ENCODE measurements around the gene MCUR1.
"Not testable (repeated sequence)": the region's sequence is repeated elsewhere in the genome, so short reads cannot be mapped to it uniquely, and the experiment has no call there.

MCUR1 gene

GRCh38 chr6:13814176-13814937 is at the start of gene MCUR1:
Gene MCUR1, minus strand, starts transcription at chr6:13814557. Its CDS starts 128 bp downstream, at chr6:13814429.
- peak; percentile 62 for DNase-seq

DNA sequence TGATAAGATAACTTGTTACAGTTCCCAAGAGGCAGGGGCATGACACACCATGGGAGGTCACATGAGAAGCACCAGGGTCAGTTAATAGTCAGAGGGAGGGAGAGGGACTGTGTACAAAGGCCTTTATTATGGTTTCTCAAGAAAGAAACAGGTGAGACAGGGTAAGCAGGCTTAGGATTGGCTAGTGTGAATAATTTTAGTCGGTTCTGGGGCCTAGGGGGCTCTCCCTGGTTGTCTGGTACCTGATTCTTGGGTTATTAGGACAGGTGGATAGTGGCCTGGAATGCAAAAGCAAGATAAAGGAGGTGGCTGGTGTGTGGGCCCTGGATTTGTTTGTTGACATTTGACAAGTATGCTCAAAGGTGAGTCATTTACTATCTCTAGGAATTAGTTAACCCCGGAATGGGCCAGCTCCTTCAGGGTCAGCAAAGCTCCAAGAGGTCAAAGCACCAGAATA is 49.4 kb upstream of the MCUR1 start:
- no peak for DNase-seq

- not testable (repeated sequence) for DNase-seq
Measured at GRCh38 chr6:13860556-13861185, 46.3 kb upstream of the MCUR1 start.

DNA sequence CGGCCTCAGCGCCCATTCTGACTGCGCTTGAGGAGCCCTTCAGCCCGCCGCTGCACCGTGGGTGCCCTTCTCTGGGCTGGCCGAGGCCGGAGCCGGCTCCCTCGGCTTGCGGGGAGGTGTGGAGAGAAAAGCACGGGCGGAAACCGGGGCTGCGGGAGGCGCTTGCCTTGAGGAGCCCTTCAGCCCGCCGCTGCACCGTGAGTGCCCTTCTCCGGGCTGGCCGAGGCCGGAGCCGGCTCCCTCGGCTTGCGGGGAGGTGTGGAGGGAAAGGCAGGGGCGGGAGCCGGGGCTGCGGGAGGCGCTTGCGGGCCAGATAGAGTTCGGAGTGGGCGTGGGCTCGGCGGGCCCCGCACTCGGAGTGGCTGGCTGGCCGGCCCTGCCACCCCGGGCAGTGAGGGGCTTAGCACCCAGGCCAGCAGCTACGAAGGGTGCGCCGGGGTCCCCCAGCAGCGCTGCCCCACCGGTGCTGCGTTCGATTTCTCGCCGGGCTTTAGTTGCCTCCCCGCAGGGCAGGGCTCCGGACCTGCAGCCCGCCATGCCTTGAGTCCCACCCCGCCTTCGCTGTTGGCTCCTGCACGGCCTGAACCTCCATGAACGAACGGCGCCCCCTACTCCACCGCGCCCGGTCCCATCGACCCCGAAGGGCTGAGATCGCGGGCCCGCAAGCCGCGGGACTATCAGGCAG is 45.7 kb upstream of the MCUR1 start:
- DNase-seq = no peak

- DNase-seq = no peak
Measured at GRCh38 chr6:13854716-13855250, 40.4 kb upstream of the MCUR1 start.

GRCh38 chr6:13853871-13854270 is 39.5 kb upstream of the MCUR1 start:
- no peak for DNase-seq

DNA sequence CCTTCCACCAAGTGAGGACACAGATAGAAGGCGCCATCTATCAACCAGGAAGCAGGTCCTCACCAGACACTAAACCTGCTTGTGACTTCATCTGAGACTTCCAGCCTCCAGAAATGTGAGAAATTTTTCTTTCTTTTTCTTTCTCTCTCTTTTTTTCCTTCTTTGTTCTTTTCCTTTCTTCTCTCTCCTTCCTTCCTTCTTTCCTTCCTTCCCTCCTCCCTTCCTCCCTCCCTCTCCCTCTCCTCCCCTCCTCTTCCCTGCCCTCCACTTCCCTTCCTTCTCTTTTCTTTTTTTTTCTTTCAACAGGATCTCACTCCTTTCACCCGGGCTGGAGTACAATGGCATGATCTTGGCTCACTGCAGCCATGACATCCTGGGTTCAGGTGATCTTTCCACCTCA is 37.4 kb upstream of the MCUR1 start:
- no peak for DNase-seq

GRCh38 chr6:13851330-13851729 is 37.0 kb upstream of the MCUR1 start:
- no peak for DNase-seq

GRCh38 chr6:13850690-13851089 is 36.3 kb upstream of the MCUR1 start:
- not testable (repeated sequence) for DNase-seq

- no peak for DNase-seq
Measured at GRCh38 chr6:13848522-13849150, 34.3 kb upstream of the MCUR1 start.

- DNase-seq = no peak
Measured at GRCh38 chr6:13847326-13848050, 33.1 kb upstream of the MCUR1 start.

- DNase-seq = no peak
Measured at GRCh38 chr6:13846841-13847240, 32.5 kb upstream of the MCUR1 start.

DNA sequence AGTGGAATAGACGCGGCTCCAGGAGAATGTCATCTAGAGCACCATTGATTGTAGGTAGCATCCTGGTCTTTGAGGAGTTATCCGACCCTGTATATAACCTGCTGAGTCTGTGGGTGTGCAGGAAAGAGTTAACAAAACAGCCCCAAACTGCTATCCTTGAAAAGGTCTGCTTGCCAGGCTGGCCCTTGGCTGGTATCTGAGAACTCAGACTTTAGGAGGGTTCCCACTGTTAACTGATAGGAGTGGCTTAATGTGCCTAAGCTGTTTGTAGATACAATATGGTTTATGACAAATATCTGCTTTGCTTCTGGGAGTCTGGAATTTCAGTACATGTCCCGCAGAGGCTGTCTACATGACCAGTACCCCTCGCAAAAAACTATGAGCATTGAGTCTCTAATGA is 27.6 kb upstream of the MCUR1 start:
- no peak for DNase-seq

- DNase-seq = no peak
Measured at GRCh38 chr6:13838616-13839015, 24.3 kb upstream of the MCUR1 start.

DNA sequence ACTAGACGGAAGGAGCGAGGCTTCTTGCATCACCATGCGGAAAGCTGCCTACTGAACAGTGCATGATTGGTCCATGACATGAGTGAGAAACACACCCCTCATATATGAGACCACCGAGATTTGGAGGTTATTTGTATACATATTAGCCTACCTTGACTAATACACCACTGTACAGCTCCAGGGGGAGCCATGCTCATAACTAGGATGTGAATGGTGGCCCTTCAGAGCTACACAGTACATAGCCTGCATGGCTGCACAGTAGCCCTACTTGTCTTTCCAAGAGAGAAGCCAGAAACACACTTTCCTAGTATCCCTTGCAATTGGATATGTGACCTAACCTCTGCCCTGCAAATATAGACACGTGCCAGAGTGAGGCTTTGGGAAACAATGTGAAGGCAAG is 21.8 kb upstream of the MCUR1 start:
- DNase-seq = no peak

DNA sequence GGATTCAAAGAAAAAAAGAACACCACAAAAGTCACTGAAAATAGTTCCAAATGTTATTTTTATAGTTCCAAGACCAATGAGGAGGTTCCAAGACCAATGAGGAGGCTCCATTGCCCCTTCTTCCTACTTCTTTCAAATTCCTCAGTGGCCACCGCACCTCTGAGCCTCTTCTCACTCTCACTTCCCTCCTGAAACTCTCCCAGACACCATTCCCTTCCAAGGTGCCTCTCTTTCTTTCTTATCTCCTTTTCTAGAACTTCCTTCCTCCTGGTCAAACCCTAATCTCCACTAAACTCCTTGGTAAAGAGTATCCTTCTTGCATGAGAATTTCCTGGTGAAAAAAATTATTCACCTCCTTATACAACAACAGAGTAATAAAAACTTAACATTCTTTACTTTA is 20.4 kb upstream of the MCUR1 start:
- no peak for DNase-seq

- DNase-seq = not testable (repeated sequence)
Measured at GRCh38 chr6:13834018-13834417, 19.7 kb upstream of the MCUR1 start.

GRCh38 chr6:13832778-13833177 is 18.4 kb upstream of the MCUR1 start:
- DNase-seq = no peak

GRCh38 chr6:13831615-13832014 is 17.3 kb upstream of the MCUR1 start:
- DNase-seq = no peak

- no peak for DNase-seq
Measured at GRCh38 chr6:13830803-13831202, 16.4 kb upstream of the MCUR1 start.

GRCh38 chr6:13829419-13829818 is 15.1 kb upstream of the MCUR1 start:
- DNase-seq = not testable (repeated sequence)

DNA sequence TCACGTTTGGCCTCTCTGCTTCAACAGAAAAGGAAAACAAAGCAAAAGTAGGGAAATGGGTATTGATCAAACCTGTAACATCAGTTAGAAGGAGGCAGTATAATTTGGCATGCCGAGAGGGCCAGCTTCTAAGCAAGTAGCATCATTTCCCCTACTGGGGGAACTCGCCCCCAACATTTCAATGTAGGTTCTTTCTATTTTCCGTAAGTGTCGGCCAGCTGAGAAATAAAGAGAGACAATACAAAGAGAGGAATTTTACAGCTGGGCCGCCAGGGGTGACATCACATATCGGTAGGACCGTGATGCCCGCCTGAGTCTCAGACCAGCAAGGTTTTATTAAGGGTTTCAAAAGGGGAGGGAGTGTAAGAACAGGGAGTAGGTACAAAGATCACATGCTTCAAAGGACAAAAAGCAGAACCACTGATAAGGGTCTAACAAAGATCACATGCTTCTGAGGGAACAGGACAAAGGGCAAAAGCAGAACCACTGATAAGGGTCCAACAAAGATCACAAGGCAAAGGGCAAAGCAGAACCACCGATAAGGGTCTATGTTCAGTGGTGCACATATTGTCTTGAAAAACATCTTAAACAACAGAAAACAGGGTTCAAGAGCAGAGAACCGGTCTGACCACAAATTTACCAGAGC is 14.4 kb upstream of the MCUR1 start:
- not testable (repeated sequence) for DNase-seq
